Stimulated activated CD4-positive, alpha-beta T cell treated with anti-CD3 and anti-CD28 coated beads, TNF-alpha, amount 100 ng/mL, for 48 hours (primary cell): ENCODE results near the gene NR1H4.
"Not testable (repeated sequence)": the region's sequence is repeated elsewhere in the genome, so short reads cannot be mapped to it uniquely, and the experiment has no call there.

Source experiments
- DNase-seq, 3 donors: peaks; one replicate each; pipeline ENCODE4 v3.0.0-alpha.2; 2020; ENCODE audit warnings: low read depth in 3 of 3

The NR1H4 gene

DNA sequence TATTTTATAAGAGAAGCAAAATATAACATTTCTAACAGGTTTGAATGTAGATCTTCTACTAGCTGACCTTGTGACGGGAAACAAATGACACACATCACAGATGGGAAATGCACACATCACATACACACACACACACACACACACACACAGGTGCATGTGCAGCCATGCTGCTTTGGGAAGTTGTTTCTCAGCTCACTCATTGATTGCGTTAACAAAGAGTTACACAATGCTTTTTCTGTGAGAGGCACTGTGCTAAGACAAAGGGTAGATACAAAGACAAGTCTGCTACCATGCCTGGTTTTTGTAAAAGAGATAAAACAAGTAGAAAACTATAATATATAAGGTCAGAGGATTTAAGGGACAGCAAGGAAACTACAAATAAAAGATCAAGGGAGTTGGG, 1.3 kb upstream of the NR1H4 start:
- no peak for DNase-seq

DNA sequence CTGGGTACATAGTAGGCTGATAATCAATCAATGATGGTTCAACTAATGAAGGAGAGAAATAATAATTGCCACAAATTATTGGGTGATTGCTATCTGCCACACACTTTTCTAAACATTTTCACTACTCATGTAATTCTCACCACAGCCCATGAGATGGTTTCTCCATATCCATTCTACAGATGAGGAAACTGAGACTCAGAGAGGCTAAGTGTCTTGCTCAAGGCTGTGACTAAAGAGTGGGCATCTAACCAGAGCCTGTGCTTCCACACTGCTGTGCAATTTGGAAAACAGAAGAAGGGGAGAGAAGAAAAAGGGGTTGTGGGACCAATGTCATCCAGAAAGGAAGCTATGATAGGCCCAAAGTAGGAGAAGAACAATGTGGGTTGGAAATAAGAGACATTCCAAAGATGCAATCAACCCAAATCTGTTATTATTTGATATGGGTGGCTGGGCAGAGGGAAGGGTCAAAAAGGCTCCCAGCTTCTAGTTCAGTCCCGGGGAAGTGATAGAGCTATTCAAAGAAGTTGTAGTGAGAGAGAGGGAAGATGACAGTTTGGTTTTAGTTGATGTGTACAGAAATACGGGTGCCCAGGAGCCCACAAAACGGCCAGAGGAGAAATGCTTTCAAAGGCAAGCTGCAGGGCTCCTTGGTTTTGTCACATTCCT, 483 bp upstream of the NR1H4 start:
- DNase-seq: no peak

DNA sequence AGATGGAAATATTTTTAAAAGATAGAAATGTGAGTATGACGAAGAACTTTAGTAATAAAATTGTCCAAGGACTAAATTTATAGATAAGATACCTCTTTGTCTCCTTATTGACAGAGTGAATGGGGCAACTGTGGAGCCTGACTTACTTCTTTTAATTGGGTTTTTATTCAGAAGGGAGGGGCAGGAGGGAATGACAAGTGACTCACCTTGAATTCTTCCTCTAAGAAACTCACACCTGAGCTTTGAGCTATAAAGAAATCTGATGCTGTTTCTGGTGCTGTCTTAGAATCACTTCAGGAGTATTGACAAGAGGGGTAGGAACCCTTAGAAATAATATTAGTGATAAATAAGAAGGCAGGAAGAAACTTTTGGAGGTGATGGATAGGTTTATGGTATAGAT, 951 bp downstream of the NR1H4 start:
- DNase-seq: no peak

DNA sequence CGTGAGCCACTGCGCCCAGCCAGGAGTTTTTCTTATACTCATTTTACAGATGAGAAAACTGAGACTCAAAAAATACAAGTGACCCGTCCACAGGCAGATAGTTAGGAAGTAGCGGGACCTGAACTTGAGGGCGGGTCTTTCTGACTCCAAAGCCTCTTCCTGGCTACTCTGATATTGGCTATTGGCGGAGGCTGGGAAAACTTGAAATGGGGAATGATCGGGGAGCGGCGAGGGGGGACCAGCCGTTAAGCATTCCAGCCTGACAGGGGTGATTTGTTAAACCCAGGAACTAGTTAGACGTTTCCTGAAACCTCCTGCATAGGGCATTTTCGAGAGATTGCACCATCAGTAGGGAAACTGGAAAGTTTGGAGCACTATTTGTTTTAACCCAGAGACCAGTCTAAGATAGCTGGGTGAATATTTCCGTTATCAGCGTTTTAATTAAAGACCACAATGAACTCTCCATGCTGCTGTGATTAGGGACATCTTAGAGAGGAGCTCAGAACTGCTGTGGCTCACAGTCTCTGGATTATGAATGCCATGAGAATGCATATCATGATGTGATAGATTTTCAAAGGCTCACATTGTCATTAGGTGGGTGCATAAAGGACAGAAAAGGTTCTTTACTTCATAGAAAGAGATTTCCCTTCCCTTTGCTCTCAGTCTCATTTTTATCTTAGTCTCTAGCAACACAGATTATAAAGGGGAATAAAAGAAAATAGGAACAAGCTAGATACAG, 2.5 kb downstream of the NR1H4 start:
- DNase-seq: no peak

DNA sequence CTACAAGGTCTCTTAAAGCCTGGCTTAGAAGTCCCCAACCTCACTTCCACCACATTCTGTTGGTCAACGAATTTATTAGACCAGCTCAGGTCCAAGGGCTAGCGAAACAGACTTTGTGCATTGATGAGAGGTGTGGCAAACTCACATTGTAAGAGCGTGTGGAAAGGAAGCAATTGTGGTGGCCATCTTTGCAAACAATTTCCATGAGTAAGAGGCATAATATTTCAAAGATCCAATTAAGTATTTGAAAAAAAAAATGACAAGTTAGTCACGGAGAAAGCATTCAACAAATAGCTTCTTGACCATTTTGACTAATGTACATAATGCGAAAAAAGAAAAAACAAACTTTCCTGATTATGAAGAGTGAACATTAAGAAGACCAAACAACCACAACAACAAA, 7.4 kb downstream of the NR1H4 start:
- DNase-seq: no peak

DNA sequence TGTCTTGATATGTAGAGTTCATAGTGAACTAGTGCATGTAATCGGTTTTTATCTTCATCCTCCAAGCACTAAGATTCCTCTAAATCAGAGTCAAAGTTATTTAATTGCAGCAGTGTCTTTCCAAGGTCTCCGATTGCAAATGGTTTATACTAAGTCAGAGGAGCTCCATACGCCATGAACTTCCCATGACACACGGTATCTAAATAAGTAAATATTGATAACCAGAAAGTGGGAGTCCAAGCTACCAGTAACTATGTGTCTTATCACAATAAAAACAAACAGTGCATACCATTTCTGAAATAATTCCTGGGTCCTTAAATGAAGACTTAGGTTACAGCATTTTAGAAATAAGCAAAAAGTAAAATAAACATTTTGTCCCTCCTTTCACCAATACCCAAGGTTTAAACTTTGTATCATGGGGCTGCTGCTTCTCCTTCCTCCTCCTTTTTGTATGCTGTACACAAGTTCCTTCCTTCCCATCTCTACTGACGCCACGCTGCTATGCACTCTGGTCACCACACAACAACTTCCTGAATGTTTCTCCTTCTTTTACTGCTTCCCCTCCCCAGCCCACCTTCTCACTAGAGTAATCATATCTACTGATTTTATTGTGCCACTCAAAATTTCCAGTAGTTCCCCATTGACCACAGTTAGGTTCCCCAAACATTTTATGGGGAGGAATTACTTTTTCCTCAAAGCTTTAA, 10.7 kb downstream of the NR1H4 start:
- DNase-seq: no peak

DNA sequence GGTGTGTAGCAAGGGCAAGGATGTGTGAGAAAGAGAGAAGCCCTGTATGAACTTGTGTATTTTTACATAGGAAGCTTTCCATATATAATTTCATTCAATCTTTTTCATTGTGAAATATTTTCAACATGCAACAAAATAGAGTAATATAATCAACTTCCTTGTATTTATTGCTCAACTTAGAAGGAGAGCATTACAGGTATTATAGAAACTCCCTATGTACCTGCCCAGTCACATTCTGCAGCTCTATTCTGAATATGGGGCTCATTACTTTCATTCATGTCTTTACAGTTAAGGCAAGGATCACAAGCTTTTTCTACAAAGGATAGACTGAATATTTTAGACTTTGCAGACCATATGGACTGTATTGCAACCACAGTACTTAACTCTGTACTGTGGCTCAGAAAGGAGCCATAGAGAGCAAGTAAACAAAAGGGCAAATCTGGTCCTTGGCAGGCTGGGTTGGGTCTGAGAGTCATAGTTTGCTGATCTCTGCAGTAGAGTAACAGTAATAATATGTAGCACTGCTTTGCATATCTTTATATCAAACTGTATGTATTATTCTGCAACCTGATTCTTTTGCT, 11.3 kb downstream of the NR1H4 start:
- no peak for DNase-seq

DNA sequence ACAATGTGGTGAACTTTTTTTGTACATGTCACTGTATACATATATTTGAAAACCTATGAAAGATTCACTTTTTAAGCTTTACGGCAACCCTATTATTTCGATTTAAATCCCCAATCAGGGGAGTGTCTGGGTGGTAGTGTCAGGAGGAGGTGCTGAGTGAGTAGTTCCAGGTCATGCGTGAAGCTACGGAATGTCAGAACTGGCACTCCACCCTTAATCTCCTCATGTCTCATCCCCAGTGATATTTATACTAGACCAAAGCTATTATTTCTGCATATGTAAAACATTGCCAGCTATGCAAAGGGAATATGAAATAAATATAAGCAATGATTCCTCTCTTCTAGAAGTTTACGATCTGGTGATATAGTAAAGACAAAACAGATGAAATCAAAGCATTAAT, 12.3 kb downstream of the NR1H4 start:
- no peak for DNase-seq

DNA sequence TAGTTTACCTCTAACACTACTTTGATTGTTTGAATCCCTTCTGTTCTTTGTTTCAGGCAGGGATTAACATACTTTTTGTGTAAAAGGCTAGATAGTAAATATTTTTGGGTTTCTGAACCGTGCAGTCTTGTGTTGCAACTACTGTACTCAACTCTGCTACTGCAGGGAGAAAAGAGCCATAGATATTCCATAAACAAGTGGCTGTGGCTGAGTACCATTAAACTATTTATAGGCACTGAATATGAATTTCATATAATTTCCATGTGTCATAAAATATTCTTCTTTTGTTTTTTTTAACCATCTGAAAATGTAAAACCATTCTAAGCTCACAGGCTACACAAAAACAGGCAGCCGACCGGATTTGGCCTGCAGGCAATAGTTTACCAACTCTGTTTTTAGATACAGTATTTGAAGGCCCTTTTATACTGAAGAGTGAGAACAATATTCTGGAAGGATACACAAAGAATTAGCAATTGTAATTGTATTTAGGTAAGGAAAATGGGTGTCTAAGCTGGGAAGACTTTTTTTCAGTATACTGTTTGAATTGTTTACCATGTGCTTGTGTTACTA, 15.7 kb downstream of the NR1H4 start:
- DNase-seq: no peak

DNA sequence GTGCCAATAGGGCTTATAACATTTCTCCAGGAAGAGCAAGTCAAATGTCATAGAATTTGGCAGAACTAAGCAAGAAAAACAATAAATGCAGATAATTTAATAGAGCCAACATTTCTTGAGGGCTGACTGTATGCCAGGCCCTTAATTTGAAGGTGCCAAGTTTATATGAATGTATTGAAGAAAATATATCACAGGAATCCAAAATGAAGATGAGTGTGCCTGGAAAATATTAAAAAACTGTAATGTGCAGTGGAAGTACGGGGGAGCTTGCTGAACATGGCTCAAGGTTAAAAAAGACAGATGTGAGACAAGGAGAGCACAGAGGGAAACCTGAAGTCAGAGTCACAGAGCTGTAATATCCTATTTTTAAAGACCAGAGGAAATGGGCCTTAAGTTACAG, 16.4 kb downstream of the NR1H4 start:
- DNase-seq: no peak

DNA sequence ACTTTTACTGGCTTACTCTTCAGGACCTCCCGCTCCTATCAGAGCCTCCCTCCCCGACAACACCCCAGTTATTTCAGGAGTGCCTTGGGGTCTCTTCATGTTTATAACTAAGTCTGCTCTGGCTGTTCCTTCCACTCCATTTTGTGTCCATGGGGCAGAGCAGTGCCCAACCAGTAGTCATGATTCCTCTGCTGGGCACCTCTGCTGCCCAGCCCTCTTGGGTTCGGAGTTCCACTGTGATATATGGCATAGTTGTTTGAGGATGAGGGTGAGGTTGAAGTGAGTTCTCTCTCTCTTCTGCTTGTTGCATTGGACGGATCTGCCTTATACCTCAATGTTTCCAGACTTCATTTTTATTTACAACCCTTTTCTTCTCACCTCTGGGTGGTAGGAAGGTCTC, 17.4 kb downstream of the NR1H4 start:
- DNase-seq: no peak

DNA sequence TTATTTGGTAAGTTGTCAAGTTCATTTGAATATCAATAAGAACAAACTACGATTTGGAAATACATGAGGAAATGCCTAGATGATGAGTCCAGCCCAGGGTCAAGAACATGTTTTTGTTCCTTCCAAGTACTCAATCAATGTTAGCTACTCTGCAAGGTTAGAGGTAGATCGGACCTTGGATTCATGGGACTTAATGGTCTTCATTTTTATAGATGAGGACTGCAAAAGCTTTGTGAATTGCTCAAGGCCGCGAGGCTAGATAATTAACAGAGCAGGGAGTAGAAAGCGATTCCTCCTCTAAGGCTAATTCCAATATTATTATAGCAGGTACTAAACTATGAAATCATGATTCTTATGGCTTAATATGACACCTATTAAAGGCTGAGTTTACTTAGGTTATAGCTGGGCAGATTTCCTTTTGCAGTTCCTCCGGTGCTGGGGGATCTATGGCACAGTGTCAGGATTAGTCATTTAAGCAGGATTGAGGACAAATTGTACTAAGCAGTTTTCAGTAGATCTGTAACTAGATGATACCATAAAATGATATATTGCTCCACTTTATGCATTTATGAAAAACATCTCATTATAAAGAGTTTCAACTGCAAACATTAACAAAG, 19.8 kb downstream of the NR1H4 start:
- DNase-seq: no peak

DNA sequence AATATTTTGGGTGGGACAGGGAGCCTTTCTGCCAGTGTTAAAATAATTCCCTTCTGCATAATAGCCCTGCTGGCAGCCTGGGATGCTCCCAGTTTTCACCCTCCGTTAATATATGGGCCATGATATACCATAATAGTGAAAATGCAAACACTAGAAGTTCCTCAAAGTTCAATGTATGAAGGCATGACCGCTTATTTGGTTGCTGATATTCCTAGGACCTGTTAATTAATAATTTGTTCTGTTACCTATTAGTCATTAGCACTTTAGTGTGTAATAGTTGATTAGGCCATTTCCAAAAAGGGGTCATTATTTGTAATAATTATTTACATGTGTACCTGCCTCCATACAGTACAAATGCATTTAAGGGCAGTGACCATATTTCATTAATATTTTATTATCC, 20.4 kb downstream of the NR1H4 start:
- DNase-seq: no peak

DNA sequence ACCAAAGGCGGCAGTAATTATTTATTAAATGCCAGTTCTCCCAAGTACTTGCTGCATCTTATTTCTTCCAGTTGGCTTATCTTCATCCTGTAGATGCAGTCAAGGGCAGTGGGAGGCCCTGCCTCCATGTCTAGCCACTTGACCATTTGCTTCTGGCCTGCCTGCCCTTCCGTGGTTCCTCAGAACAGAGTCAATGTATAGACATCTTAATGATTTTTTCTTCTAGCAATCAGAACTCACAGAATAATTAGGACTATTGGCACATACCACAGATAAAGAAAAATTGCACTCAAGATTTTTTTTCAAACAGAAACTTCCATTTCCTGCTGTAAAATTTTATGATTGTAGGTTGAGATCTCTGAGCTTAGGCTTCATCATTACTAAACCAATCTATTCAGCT, 20.9 kb downstream of the NR1H4 start:
- DNase-seq: no peak

DNA sequence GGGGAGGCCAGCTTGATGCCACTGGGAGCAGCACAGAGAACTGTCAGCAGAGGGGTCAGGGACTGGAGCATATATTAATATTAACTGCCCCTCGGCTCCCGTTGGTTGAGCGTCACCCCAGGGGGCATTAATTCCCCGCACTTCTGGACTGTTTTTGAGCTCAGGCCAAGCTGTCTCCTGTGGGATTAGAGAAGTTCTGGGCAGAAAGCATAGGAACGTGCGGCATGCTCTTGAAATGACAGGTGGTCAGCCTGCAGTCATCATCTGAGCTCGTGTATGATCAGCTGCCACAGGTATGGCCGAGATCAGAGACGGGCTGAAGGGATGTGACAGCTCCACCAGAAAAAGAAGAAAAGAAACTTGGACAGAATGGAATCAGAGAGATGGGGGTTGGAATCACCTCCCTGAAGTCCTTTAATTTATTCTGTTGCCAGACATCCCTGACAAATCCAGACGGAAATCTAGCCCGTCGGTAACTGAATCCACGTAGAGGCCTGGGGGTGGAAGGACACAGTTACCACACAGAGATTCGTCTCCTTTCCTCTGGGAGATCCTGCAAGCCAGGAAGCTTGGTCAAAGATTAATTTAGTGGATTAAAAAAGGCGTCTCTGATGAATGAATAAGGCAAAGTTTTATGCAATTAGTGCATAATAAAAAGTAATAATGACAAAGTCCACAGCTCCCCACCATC, 23.6 kb downstream of the NR1H4 start:
- no peak for DNase-seq

DNA sequence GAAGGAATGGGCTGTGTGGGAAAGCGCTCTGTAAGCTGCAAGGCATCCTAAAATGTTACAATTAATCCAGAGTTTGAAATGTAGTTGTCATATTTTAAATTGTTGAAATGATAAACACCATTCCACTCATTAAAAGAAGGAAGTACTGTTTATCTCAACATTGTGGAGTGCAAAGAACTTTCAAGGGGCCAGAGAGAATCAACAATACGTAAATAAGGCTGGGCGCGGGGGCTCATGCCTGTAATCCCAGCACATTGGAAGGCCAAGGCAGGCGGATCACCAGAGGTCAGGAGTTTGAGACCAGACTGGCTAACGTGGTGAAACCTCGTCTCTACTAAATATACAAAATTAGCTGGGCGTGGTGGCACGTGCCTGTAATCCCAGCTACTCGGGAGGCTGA, 24.5 kb downstream of the NR1H4 start:
- DNase-seq: no peak

DNA sequence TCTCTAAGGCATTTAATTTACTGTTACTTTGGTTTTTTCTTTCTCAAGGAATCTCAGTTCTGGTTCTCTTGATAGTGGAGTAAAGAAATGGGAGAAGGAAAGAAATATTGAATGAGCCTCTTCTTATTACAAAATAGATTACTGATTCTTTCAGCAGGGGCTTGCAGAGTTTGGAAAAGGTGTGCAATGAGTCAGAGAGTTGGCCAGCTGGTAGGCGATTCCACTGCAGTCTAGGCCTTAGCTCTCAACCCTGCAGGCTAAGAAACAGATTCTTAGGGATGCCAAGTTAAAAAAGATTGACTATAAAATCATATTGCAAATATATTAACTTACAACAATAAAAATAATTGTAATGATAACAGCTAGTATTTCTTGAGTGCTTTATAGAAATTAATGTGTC, 25.8 kb downstream of the NR1H4 start:
- DNase-seq: no peak

DNA sequence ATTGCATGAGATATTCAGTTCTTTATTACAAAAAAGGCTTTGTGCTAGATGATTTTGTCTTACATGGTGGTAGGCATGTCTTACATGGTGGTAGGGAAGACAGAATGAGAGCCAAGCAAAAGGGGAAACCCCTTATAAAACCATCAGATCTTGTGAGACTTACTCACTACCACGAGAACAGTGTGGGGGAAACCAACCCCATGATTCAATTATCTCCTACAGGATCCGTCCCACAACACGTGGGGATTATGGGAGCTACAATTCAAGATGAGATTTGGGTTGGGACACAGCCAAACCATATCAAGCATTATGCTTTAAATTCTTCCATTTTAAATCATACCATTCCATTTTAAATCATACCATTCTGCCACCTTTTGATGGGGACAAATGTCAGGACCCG, 29.1 kb downstream of the NR1H4 start:
- not testable (repeated sequence) for DNase-seq

DNA sequence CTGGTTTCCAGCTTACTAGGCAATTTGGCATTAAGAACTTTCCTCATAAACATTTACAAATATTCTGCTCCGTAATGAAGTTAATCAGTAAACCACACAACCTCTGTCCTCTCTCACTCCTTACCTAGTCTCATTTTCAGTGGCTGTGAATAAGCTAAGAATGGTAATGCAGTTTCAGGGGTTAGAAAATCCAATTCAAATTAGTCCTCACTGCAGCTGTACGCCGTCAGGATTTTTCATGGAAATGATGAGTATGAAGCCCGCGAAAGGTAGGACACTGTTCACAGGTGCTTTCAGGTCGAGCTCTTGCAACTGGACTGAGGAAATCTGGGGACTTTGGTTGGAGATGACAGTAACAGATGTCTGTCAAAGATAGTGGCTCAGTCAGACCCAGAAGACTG, 29.6 kb downstream of the NR1H4 start:
- no peak for DNase-seq

DNA sequence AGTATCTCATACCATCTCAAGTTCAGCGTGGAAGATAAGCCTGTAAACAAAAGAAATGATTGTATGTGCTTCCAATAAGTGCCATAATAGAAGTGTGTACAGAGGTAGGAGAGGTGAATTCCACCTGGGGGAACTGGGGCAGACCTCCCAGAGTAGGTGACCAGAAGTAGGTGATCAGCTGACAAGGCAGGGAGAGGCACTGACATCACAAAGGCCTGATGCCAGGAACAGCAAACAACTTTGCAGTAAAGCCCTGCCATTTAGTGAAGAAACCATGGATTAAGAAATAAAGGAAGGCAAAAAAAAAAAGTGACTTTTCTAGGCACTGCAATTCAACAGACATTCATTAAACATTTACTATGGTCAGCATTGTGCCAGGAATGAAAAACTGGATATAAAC, 31.1 kb downstream of the NR1H4 start:
- DNase-seq: no peak

DNA sequence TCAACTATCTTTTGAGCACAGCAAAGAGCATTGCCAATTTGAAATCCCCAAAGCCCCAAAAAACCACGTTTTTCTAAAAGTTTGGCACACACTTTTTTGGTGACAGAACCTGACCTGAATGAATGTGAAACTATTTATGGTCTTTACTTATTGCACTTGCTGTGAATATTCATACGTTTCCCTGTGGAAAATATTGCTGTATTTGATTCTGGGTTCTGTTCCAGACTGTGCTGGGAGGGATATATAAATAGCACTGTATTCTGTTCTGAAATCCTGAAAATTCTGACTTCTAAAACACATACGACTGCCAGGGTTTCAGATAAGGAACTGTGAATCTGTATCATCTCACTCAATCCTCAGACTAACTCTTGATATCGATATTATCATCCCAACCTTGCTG, 35.1 kb downstream of the NR1H4 start:
- no peak for DNase-seq
